ENCODE data around the gene GPLD1.
"Not testable (repeated sequence)": the region's sequence is repeated elsewhere in the genome, so short reads cannot be mapped to it uniquely, and the experiment has no call there.

Gene GPLD1

GRCh38 chr6:24382891-24383494, 106.4 kb downstream of the GPLD1 start:
- not testable (repeated sequence) for DNase-seq (ENCODE audit: low read depth, low spot score)

- DNase-seq (ENCODE audit: low read depth, low spot score), result no peak
These were observed 107.2 kb downstream of the GPLD1 start for GRCh38 chr6:24382220-24382540.

DNA sequence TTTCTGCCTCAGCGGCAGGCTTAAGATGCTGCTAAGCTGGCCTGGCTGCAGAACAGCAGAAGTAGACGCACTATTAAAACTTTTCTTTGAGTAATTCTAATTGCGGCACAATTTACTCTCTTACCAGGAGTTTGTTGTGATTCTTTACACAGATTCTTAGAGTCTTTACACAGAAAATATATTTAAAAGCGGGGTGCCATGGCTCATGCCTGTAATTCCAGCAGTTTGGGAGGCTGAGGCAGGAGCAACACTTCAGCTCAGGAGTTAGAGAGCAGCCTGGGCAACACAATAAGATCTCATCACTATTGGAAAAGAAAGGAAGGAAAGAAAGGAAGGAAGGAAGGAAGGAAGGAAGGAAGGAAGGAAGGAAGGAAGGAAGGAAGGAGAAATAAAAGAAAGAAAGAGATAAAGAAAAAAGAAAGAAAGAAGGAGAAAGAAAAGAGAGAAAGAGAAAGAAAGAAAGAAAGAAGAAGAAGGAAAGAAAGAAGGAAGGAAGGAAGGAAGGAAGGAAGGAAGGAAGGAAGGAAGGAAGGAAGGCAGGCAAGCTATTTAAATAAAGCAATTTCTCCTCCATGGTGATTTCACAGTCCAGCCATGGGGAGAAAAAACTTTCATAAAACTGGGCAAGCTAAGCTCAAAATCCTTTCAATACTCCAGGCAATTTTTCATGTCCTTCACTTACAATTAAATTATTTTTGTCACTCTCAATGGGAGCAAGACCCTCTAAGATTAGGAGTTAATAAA, 107.7 kb downstream of the GPLD1 start:
- DNase-seq (ENCODE audit: low read depth, low spot score), result no peak

DNA sequence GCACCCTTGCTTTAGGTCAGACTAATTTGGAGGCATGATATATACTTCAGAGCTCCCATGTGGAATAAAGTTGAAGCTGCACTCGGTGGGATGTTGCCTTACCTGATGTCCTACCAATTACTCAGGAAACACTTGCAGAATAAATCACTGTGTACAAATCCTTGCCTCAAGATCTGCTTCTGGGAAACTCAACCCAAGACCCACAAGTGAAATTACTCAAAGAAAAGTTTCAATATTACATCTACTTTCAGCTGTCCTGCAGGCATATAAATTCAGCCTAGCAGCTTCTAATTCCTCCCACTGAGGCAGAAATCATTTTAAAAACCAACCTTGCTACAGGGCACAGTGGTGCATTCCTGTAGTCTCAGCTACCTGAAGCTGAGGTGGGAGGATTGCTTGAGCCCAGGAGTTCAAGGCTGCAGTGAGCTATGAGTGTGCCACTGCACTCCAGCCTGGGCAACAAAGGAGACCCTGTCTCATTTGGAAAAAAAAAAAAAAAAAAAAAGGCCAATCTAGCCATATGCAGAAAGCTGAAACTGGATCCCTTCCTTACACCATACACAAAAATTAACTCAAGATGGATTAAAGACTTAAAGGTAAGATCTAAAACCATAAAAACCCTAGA, 110.8 kb downstream of the GPLD1 start:
- DNase-seq (ENCODE audit: low read depth, low spot score), result no peak
